NCI-H69 (cell line): Measurements from ENCODE around the gene USP36.

Experiments
- DNase-seq: peaks from one replicate; lab custom pipeline; 2025; lab: John Stamatoyannopoulos, UW

The USP36 gene

GRCh38 chr17:78838574-78839005 is 2.0 kb downstream of the USP36 start:
- no peak for DNase-seq

GRCh38 chr17:78836420-78837021 is 4.1 kb downstream of the USP36 start:
- DNase-seq, result no peak

- DNase-seq, result no peak
Observed at GRCh38 chr17:78834571-78834970, 6.0 kb downstream of the USP36 start.

GRCh38 chr17:78832541-78832810 is 8.1 kb downstream of the USP36 start:
- no peak for DNase-seq

- peak; percentile 33 for DNase-seq
Observed at GRCh38 chr17:78831688-78832540, 8.7 kb downstream of the USP36 start.

GRCh38 chr17:78829477-78829876 is 11.1 kb downstream of the USP36 start:
- DNase-seq, result no peak

- peak; percentile 29 for DNase-seq
Observed at GRCh38 chr17:78828470-78829185, 12.0 kb downstream of the USP36 start.

- DNase-seq, result no peak
Observed at GRCh38 chr17:78826836-78827509, 13.6 kb downstream of the USP36 start.

GRCh38 chr17:78826421-78826820 is 14.2 kb downstream of the USP36 start:
- no peak for DNase-seq

GRCh38 chr17:78825696-78826095 is 14.9 kb downstream of the USP36 start:
- DNase-seq, result no peak

- DNase-seq, result no peak
Observed at GRCh38 chr17:78824240-78824639, 16.4 kb downstream of the USP36 start.

- DNase-seq, result no peak
Observed at GRCh38 chr17:78823282-78824046, 17.1 kb downstream of the USP36 start.

GRCh38 chr17:78822552-78822951 is 18.1 kb downstream of the USP36 start:
- no peak for DNase-seq

- DNase-seq, result no peak
Observed at GRCh38 chr17:78821961-78822360, 18.7 kb downstream of the USP36 start.

- no peak for DNase-seq
Observed at GRCh38 chr17:78820841-78821240, 19.8 kb downstream of the USP36 start.

- DNase-seq, result no peak
Observed at GRCh38 chr17:78819806-78820792, 20.5 kb downstream of the USP36 start.

- no peak for DNase-seq
Observed at GRCh38 chr17:78819402-78819801, 21.2 kb downstream of the USP36 start.

- no peak for DNase-seq
Observed at GRCh38 chr17:78818932-78819331, 21.7 kb downstream of the USP36 start.

- DNase-seq, result no peak
Observed at GRCh38 chr17:78818152-78818846, 22.3 kb downstream of the USP36 start.

- DNase-seq, result no peak
Observed at GRCh38 chr17:78817123-78817522, 23.5 kb downstream of the USP36 start.
